Measurements from ENCODE around the gene PDE4D. TPM values are rescaled to one million over a fixed set of nuclear protein-coding genes. Genes with fewer than 3 reads are reported as not detected.

The PDE4D gene
- total and polyA plus RNA-seq, 2 of the 4 experiments (the other 2 are of a cell fraction), result 1.4 to 7.9 TPM

- Histone ChIP-seq H3K36me3 (ENCODE audit: control insufficient read depth, insufficient read depth, low read length) (no peaks in the 10 kb centered on the region), H3K27me3 (ENCODE audit: control insufficient read depth, insufficient read depth, low read length) (no peaks in the 10 kb centered on the region), H3K9me3 (ENCODE audit: control insufficient read depth, insufficient read depth, low read length) (no peaks in the 10 kb centered on the region), H3K27ac (ENCODE audit: insufficient read depth, low read length) (no peak overlapping the region), H2BK20ac (ENCODE audit: low read depth, low read length) (no peak overlapping the region), H4K8ac (ENCODE audit: low read depth in 2 of 2, low read length in 2 of 2) (no peak overlapping the region), H3K23ac (ENCODE audit: low read depth, low read length) (no peak overlapping the region), H3K56ac (ENCODE audit: extremely low read depth, insufficient read depth, low read length) (no peak overlapping the region), H2BK5ac (ENCODE audit: low read depth, low read length, poor library complexity, severe bottlenecking) (no peak overlapping the region), H2AFZ (replicated peaks; ENCODE audit: low read length, poor library complexity) (no peak overlapping the region), H2AK9ac (replicated peaks; ENCODE audit: low read depth, low read length, poor library complexity) (no peak overlapping the region), H3K4ac (ENCODE audit: low read depth, low read length) (no peak overlapping the region), H3K9me1 (ENCODE audit: insufficient read depth, low read length) (no peaks in the 10 kb centered on the region), H3K4me3 (ENCODE audit: insufficient read depth, low read depth, low read length) (no peak overlapping the region), H3K4me2 (ENCODE audit: low read depth, low read length) (no peak overlapping the region), H4K5ac (ENCODE audit: low read depth, low read length) (no peak overlapping the region), H3K9ac (ENCODE audit: low read depth, low read length) (no peak overlapping the region), H4K20me1 (ENCODE audit: insufficient read depth, low read length) (no peaks in the 10 kb centered on the region), H2BK120ac (ENCODE audit: low read depth, low read length) (no peak overlapping the region), H2AK5ac (ENCODE audit: low read depth, low read length) (no peak overlapping the region), H3K4me1 (ENCODE audit: control insufficient read depth, insufficient read depth, low read length) (no peaks in the 10 kb centered on the region), H3K79me1 (ENCODE audit: low read depth in 1 of 2, low read length in 2 of 2) (no peaks in the 10 kb centered on the region), H3K18ac (ENCODE audit: low read depth, low read length) (no peak overlapping the region), H4K91ac (ENCODE audit: insufficient read depth, low read depth, low read length) (no peak overlapping the region), H3K14ac (replicated peaks; ENCODE audit: low read depth, low read length) (no peak overlapping the region), H2BK15ac (ENCODE audit: low read depth, low read length) (no peak overlapping the region)
- TF ChIP-seq RCOR1 (IDR thresholded peaks at IDR 0.05; ENCODE audit: insufficient replicate concordance, low read length) (no peak), CTCF (conservative IDR thresholded peaks at IDR 0.05; ENCODE audit: low read depth, low read length) (no peak), NFE2L2 (IDR thresholded peaks at IDR 0.05; ENCODE audit: low read depth, low read length) (no peak), ELK1 (IDR thresholded peaks at IDR 0.05; ENCODE audit: borderline replicate concordance, low read depth, low read length) (no peak), BHLHE40 (IDR thresholded peaks at IDR 0.05; ENCODE audit: low read depth, low read length) (no peak), POLR2A (IDR thresholded peaks at IDR 0.05; ENCODE audit: low read depth, low read length) (no peak), MXI1 (IDR thresholded peaks at IDR 0.05; ENCODE audit: borderline replicate concordance, low read depth, low read length) (no peak), MAFK (IDR thresholded peaks at IDR 0.05; ENCODE audit: low read depth, low read length) (no peak), CHD1 (IDR thresholded peaks at IDR 0.05; ENCODE audit: low read depth, low read length) (no peak), FOS (IDR thresholded peaks at IDR 0.05; ENCODE audit: low read depth, low read length) (no peak), SMC3 (IDR thresholded peaks at IDR 0.05; ENCODE audit: low read depth, low read length) (no peak), MAZ (IDR thresholded peaks at IDR 0.05; ENCODE audit: borderline replicate concordance, low read depth, low read length) (no peak), RAD21 (IDR thresholded peaks at IDR 0.05; ENCODE audit: low read length) (no peak)
- intact Hi-C loops (cut with micrococcal nuclease) (no loop called here), dilution Hi-C loops (cut with HindIII; ENCODE audit: low sequenced_read_pairs, unreplicated experiment) (no loop called here), in situ Hi-C loops (cut with MboI; ENCODE audit: low sequenced_read_pairs) (no loop called here)
- BruUV-seq (replicated peaks), result no TSS peak
- ChIA-PET CTCF (no interaction called here), POLR2A (ENCODE audit: unreplicated experiment) (no interaction called here)
- 100% methylated on average over 1 of the region's 3 CpGs; no CpG with 5 or more reads in 1 of the 2 experiments for WGBS, 2 experiments (ENCODE audit: extremely low coverage in 2 of 2, insufficient read length in 1 of 2)
- ATAC-seq (ENCODE audit: low read depth), result no peak
- DNase-seq, result no peak
Observed at GRCh38 chr5:59287361-59287760, 606.2 kb downstream of the PDE4D start.

Measured in IMR-90 (cell line).